ENCODE measurements around the gene LSR. TPM values are rescaled to one million over a fixed set of nuclear protein-coding genes. Genes with fewer than 3 reads are reported as not detected.

LSR gene
- polyA plus RNA-seq, 1 donor from 2014 or later = not detected

GRCh38 chr19:35260694-35261304 lies 12.0 kb downstream of the LSR start:
- Histone ChIP-seq H3K9me3 (ENCODE audit: low read length) (no peaks in the 10 kb centered on the region), H3F3A (ENCODE audit: insufficient read depth, low read length, poor library complexity, severe bottlenecking) (no peaks in the 10 kb centered on the region), H3K27me3 (ENCODE audit: insufficient read depth, low read depth, low read length) (no peaks in the 10 kb centered on the region), H3K27ac (ENCODE audit: low read length) (no peak overlapping the region), H3K79me2 (replicated peaks; ENCODE audit: insufficient read depth, low read length) (no peaks in the 10 kb centered on the region), H3K4me2 (ENCODE audit: low read length) (no peak overlapping the region), H3K9me2 (ENCODE audit: insufficient read depth, low read length) (no peaks in the 10 kb centered on the region), H3K4me3 (ENCODE audit: low read length) (no peak overlapping the region), H4K20me1 (ENCODE audit: insufficient read depth) (no peaks in the 10 kb centered on the region), H3K36me3 (ENCODE audit: insufficient read depth, low read length) (no peaks in the 10 kb centered on the region), H2AFZ (ENCODE audit: low read depth, low read length) (no peak overlapping the region), H3K9ac (ENCODE audit: low read length) (no peak overlapping the region)
- TF ChIP-seq CTCF (IDR thresholded peaks at IDR 0.05; ENCODE audit: poor library complexity, severe bottlenecking) = no peak
- no peak for TF ChIP-seq SMC3 (conservative IDR thresholded peaks at IDR 0.05; ENCODE audit: poor library complexity)
- no peak for TF ChIP-seq EZH2 (IDR thresholded peaks at IDR 0.05; ENCODE audit: borderline replicate concordance, insufficient read depth, low read length, poor library complexity, severe bottlenecking)
- no peak for TF ChIP-seq TAF1 (IDR thresholded peaks at IDR 0.05; ENCODE audit: low read depth)

GRCh38 chr19:35261356-35262100 lies 12.7 kb downstream of the LSR start:
- Histone ChIP-seq H4K20me1 (ENCODE audit: insufficient read depth) (no peaks in the 10 kb centered on the region), H3K4me2 (ENCODE audit: low read length) (no peak overlapping the region), H3K79me2 (replicated peaks; ENCODE audit: insufficient read depth, low read length) (no peaks in the 10 kb centered on the region), H3K4me3 (ENCODE audit: low read length) (no peak overlapping the region), H3K27ac (ENCODE audit: low read length) (no peak overlapping the region), H3F3A (ENCODE audit: insufficient read depth, low read length, poor library complexity, severe bottlenecking) (no peaks in the 10 kb centered on the region), H3K9me3 (ENCODE audit: low read length) (no peaks in the 10 kb centered on the region), H3K9me2 (ENCODE audit: insufficient read depth, low read length) (no peaks in the 10 kb centered on the region), H2AFZ (ENCODE audit: low read depth, low read length) (no peak overlapping the region), H3K27me3 (ENCODE audit: insufficient read depth, low read depth, low read length) (no peaks in the 10 kb centered on the region), H3K36me3 (ENCODE audit: insufficient read depth, low read length) (no peaks in the 10 kb centered on the region), H3K9ac (ENCODE audit: low read length) (no peak overlapping the region)
- TF ChIP-seq POLR2AphosphoS5 (IDR thresholded peaks at IDR 0.05) = no peak
- TF ChIP-seq MXI1 (conservative IDR thresholded peaks at IDR 0.05; ENCODE audit: poor library complexity, severe bottlenecking) = no peak
- TF ChIP-seq EP300 (conservative IDR thresholded peaks at IDR 0.05; ENCODE audit: poor library complexity, severe bottlenecking) = no peak
- no peak for TF ChIP-seq EZH2 (IDR thresholded peaks at IDR 0.05; ENCODE audit: borderline replicate concordance, insufficient read depth, low read length, poor library complexity, severe bottlenecking)
- no peak for TF ChIP-seq SMC3 (conservative IDR thresholded peaks at IDR 0.05; ENCODE audit: poor library complexity)
- no peak for TF ChIP-seq TAF1 (IDR thresholded peaks at IDR 0.05; ENCODE audit: low read depth)
- TF ChIP-seq REST (IDR thresholded peaks at IDR 0.05; ENCODE audit: borderline replicate concordance) = no peak
- TF ChIP-seq CTCF (IDR thresholded peaks at IDR 0.05; ENCODE audit: poor library complexity, severe bottlenecking) = no peak
- TF ChIP-seq RAD21 (conservative IDR thresholded peaks at IDR 0.05) = no peak
